KOPT-K1 (cell line): ENCODE results near the gene ERG.

Experiments
- H3K27ac ChIP-seq: fragments of 200-600 bp; sonication (generic); 2 replicates; pipeline ENCODE4 v1.5.1; 2016; ENCODE audit warnings: antibody characterized with exemption, mild to moderate bottlenecking, low read depth, low read length; ENCODE audit not compliant: poor library complexity, severe bottlenecking
- H3K36me3 ChIP-seq: fragments of 200-600 bp; sonication (generic); 2 replicates; pipeline ENCODE4 v1.5.1; 2017; ENCODE audit warnings: antibody characterized with exemption, mild to moderate bottlenecking, low read length, moderate library complexity; ENCODE audit not compliant: insufficient read depth
- H3K9me3 ChIP-seq: fragments of 200-600 bp; sonication (generic); 2 replicates; pipeline ENCODE4 v1.5.1; 2017; ENCODE audit warnings: antibody characterized with exemption, low read length, mild to moderate bottlenecking; ENCODE audit not compliant: insufficient read depth, poor library complexity, severe bottlenecking

Gene ERG, protein sequence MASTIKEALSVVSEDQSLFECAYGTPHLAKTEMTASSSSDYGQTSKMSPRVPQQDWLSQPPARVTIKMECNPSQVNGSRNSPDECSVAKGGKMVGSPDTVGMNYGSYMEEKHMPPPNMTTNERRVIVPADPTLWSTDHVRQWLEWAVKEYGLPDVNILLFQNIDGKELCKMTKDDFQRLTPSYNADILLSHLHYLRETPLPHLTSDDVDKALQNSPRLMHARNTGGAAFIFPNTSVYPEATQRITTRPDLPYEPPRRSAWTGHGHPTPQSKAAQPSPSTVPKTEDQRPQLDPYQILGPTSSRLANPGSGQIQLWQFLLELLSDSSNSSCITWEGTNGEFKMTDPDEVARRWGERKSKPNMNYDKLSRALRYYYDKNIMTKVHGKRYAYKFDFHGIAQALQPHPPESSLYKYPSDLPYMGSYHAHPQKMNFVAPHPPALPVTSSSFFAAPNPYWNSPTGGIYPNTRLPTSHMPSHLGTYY

DNA sequence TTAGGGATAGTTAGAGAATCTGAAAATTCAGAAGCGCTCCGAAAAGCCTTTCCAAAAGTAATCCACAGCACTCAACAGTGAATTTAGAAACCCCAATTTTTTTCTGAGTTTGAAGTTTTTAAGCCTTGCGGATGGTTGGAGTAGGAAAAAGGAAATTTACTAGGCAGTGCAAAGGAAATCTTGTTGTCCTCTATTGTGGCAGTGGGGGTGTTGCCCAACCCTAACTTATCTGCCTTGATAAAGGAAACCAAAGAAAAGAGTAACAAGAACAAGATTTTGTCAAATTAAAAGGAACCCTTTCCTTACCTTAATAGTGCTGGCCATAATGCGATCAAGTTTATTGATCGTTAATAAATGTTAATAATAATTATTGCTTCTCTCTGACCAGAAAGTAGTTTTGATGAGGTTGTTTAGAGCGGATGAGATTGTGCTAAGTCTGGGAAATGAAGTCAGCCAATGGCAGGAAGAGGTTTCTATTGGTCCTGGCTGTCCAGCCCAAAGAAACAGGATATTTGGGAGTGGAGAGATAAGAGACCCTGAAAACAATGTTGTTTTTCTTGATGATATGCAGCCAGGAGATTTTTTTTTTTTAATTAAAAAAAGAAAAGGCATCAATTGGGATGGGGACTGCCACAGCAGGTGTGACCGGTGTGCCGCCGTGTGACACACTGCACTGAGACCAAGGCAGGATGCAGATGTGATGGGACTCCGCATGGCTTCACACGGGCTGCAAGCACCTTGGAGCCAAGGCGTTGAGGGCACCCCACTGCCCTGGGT is at the start of gene ERG:
Gene ERG (minus strand): TSS at position 421 of the 777 bp plus-strand sequence. CDS start 97 bp downstream, at position 324.
- H3K36me3 ChIP-seq, result no peaks in the 10 kb centered on the region
- no peaks in the 10 kb centered on the region for H3K9me3 ChIP-seq
- H3K27ac ChIP-seq, result peak within 1 kb of the TSS; percentile 93

DNA sequence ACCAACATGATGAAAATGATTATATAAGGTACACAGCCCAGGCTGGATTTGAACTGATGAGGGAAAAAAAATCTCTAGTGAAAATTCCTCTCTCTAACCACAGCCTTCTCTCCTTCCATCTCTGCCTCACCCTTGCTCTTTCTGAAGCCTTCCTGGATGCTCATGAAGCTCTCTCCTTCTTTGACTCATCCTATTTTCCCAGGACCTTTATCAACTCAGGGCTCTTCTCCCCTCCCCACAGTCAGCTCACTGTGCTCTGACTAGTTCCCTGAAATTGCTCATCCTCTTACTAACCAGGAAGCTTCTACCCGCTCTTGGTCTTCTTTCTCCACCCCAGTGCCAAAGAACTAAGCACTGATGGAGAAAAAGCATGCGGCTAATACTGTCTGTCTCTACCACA is 46.4 kb upstream of the ERG start:
- no peaks in the 10 kb centered on the region for H3K9me3 ChIP-seq
- no peaks in the 10 kb centered on the region for H3K36me3 ChIP-seq
- no peak overlapping the region for H3K27ac ChIP-seq

DNA sequence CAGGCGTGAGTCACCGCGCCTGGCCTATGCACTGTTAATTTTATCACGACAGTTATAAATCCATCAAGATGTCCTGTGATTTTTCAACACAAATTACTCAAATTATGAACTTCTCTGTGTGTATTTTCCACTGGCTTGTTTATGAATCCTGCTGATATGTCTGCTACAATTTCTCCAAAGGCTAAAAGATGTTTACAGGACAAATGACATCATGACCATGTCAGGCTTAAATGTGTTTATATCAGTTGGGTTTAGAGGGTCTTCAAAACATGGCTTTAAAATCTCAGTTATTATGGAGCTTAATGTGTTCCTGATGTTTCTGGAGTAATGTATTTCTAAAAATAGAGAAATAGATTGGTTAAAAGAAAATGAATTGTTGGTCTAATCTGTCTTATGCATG is 44.0 kb upstream of the ERG start:
- Histone ChIP-seq H3K9me3 (no peaks in the 10 kb centered on the region), H3K27ac (no peak overlapping the region), H3K36me3 (no peaks in the 10 kb centered on the region)

GRCh38 chr21:38538353-38538752 is 40.1 kb upstream of the ERG start:
- Histone ChIP-seq H3K27ac (no peak overlapping the region), H3K9me3 (no peaks in the 10 kb centered on the region), H3K36me3 (no peaks in the 10 kb centered on the region)

- Histone ChIP-seq H3K27ac (no peak overlapping the region), H3K36me3 (no peaks in the 10 kb centered on the region), H3K9me3 (no peaks in the 10 kb centered on the region)
Observed at GRCh38 chr21:38534591-38534990, 36.3 kb upstream of the ERG start.

DNA sequence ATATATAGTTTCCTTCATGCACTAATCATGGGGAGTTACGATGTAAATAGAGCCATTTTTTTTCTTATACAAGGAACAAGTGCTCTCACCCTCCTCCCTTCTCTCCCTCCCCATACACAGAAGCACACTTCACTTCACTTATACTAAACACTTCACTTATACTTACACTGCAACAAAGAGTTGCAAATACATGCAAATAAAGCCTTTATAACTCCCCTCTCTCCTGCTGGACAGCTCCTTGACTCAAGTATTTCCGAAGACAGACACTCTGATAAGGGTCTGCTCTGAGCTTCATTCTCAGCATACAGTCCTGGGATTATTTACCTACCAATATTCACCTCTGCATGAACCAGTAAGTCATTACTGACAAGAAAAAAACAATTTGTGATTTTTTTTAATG is 35.6 kb upstream of the ERG start:
- H3K27ac ChIP-seq, result no peak overlapping the region

GRCh38 chr21:38531591-38531990 is 33.3 kb upstream of the ERG start:
- Histone ChIP-seq H3K36me3 (no peaks in the 10 kb centered on the region), H3K9me3 (no peaks in the 10 kb centered on the region), H3K27ac (no peak overlapping the region)

More for the DNA sequence above, 35.6 kb upstream of the ERG start:
- no peaks in the 10 kb centered on the region for H3K9me3 ChIP-seq
- no peaks in the 10 kb centered on the region for H3K36me3 ChIP-seq

DNA sequence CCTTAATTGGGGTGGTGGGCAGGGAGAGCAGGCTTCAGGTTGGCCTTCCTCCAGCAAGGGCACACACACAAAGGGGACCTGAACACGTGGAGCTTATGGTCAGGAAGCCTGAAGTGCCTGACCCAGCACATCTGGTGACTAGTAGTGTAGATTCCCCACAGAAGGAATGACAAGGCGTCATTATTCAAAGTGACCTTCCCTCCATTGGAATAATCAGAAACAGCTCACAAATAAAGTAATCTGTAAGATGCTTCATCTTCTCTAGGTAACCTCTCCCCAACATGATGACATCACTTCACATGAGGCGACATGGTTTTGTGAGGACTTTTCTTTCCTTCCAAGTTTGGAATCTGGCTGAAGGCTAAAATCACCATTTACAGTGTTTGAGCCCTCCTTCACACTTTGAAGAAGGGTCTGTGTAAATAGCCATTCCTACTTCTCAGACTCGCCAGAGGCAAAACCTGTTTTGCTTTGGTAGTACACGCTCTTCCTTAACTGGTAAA is 32.8 kb upstream of the ERG start:
- Histone ChIP-seq H3K9me3 (no peaks in the 10 kb centered on the region), H3K36me3 (no peaks in the 10 kb centered on the region), H3K27ac (no peak overlapping the region)

DNA sequence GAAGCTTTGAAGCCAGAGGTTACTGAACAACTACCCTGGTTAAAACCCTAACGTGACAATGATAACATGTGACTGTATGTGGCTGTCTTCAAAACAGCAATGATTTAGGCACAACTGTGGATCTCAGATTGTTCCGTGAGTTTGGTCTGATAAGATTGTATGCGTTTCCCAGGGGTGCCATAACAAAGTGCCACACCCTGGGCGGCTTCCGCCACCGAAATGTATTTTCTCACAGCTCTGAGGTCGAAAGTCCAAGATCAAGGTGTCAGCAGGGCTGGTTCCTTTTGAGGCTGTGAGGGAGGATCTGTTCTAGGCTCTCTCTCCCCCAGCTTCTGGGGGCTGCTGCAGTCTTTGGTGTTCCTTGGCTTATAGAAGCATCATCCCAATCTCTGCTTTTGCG is 29.5 kb upstream of the ERG start:
- Histone ChIP-seq H3K9me3 (no peaks in the 10 kb centered on the region), H3K27ac (no peak overlapping the region), H3K36me3 (no peaks in the 10 kb centered on the region)

DNA sequence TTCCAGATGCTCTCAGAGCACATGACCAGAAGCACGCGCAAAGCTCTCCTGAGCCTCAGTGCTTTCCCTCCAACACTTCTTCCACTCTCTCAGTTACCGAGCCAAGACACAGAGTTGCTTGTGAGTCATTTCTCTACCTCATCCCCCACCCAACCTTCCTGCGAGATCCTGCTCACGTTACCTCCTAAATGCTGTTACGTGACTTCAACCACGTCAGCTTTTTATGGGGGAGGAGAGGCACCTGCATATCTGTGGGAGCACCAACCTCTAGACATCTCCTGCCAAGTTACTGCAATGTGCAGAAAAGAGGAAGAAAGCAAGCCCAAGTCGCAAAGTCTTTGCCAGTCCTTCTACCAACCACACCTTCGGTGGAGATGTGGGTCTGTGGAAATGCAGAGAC is 27.2 kb upstream of the ERG start:
- H3K9me3 ChIP-seq, result no peaks in the 10 kb centered on the region
- H3K27ac ChIP-seq, result no peak overlapping the region
- no peaks in the 10 kb centered on the region for H3K36me3 ChIP-seq

DNA sequence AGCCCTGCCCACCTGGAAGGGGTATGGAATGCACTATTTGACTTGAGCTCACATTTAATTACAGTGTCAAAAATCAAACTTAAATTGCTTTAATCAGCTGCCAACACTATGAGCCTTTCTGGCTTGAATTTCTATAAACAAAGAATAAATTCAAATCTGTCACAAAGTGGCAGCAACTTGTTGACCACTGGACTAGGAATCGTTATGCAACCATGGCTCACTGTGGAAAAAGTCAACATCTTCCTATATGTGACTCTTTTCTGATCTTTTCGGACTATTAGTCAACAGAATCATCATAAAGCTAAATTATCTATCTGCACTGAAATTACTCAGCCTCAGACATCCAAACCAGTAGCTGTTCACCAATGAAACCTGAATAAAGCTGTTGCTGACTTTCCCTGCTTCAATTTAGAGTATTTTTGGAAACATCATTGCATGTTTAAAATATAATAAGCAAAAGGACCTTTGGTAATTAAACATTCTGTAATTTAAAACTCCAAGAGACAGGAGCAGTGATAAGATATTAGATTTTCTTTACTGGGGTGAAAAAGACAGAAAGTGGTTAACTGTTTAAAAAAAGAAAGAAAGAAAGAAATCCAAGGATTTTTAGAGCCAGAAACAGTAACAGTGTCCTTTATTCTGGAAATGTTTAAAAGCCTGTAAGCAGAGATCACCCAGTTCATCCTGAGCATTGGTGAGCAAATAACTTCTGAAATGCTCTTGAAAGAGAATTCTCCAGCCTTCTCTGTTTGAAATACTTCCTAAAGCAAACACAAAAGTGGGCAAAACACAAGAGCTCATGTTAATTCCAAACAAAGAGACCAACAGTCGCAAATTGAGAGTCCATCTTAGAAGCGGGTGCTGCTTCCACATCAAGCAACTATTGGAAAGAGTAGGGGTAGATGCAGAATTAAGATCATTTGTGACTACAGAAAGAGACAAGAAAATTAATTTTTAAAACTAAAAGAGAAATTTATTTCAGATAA is 26.2 kb upstream of the ERG start:
- Histone ChIP-seq H3K9me3 (no peaks in the 10 kb centered on the region), H3K36me3 (no peaks in the 10 kb centered on the region), H3K27ac (no peak overlapping the region)

DNA sequence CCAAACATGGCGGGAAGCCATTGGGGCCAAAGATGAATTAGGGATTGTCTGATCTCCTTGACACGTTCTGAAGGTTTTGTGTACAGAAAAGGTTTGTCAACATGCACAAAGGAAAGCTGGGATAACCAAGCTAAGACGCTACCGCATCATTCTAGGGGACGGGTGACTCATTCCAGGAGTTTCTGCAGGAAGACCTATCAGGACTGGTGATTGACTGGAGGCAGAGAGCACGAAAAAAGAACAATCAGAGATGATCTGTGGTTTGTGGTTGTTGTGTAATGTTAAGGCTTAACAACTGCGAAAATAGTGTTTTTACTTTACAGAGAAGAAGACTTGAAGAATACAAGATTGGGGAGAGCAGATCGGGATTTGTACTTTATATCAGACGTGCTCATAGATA is 22.2 kb upstream of the ERG start:
- H3K9me3 ChIP-seq, result no peaks in the 10 kb centered on the region
- H3K36me3 ChIP-seq, result no peaks in the 10 kb centered on the region
- no peak overlapping the region for H3K27ac ChIP-seq

- no peaks in the 10 kb centered on the region for H3K36me3 ChIP-seq
- no peaks in the 10 kb centered on the region for H3K9me3 ChIP-seq
- H3K27ac ChIP-seq, result no peak overlapping the region
Observed at GRCh38 chr21:38511662-38512243, 13.5 kb upstream of the ERG start.

- Histone ChIP-seq H3K36me3 (no peaks in the 10 kb centered on the region), H3K27ac (no peak overlapping the region), H3K9me3 (no peaks in the 10 kb centered on the region)
Observed at GRCh38 chr21:38511198-38511597, 12.9 kb upstream of the ERG start.
